ENCODE data around the gene SERINC2.

- TF ChIP-seq CTCF (IDR thresholded peaks at IDR 0.05) (no peak), POLR2A (IDR thresholded peaks at IDR 0.05) (no peak), EP300 (IDR thresholded peaks at IDR 0.05) (no peak)
Observed at GRCh38 chr1:31366796-31367195, 46.2 kb upstream of the SERINC2 start.
